HG02938 (cell line): ENCODE measurements around the gene GMDS.
A peak's percentile ranks its signal among the peaks of the same experiment; 100 is the strongest.
"Not testable (repeated sequence)": the region's sequence is repeated elsewhere in the genome, so short reads cannot be mapped to it uniquely, and the experiment has no call there.

ENCODE experiments used
- ATAC-seq: cut with Tn5 transposase; IDR thresholded peaks from one replicate; pipeline ENCODE4 v1.9.1; 2021; ENCODE audit warnings: mild to moderate bottlenecking, moderate library complexity; ENCODE audit not compliant: unreplicated experiment

The GMDS gene

GRCh38 chr6:1764397-1764987, 480.9 kb downstream of the GMDS start:
- ATAC-seq = no peak

GRCh38 chr6:1763404-1763803, 482.0 kb downstream of the GMDS start:
- no peak for ATAC-seq

- ATAC-seq = no peak
Measured at GRCh38 chr6:1762203-1762602, 483.2 kb downstream of the GMDS start.

GRCh38 chr6:1761477-1761877, 483.9 kb downstream of the GMDS start:
- ATAC-seq = no peak

- no peak for ATAC-seq
Measured at GRCh38 chr6:1760876-1761275, 484.5 kb downstream of the GMDS start.

GRCh38 chr6:1759870-1760269, 485.5 kb downstream of the GMDS start:
- no peak for ATAC-seq

GRCh38 chr6:1758076-1758679, 487.2 kb downstream of the GMDS start:
- no peak for ATAC-seq

- ATAC-seq = no peak
Measured at GRCh38 chr6:1757131-1757530, 488.3 kb downstream of the GMDS start.

GRCh38 chr6:1756472-1757129, 488.8 kb downstream of the GMDS start:
- ATAC-seq = no peak

- not testable (repeated sequence) for ATAC-seq
Measured at GRCh38 chr6:1751063-1751462, 494.3 kb downstream of the GMDS start.

- no peak for ATAC-seq
Measured at GRCh38 chr6:1749041-1749440, 496.4 kb downstream of the GMDS start.

GRCh38 chr6:1747531-1747930, 497.9 kb downstream of the GMDS start:
- no peak for ATAC-seq

- ATAC-seq = no peak
Measured at GRCh38 chr6:1747003-1747402, 498.4 kb downstream of the GMDS start.

- ATAC-seq = no peak
Measured at GRCh38 chr6:1745814-1746213, 499.6 kb downstream of the GMDS start.

GRCh38 chr6:1744543-1744942, 500.9 kb downstream of the GMDS start:
- no peak for ATAC-seq

GRCh38 chr6:1739680-1740079, 505.7 kb downstream of the GMDS start:
- ATAC-seq = peak; percentile 81

- peak; percentile 27 for ATAC-seq
Measured at GRCh38 chr6:1739220-1739619, 506.2 kb downstream of the GMDS start.

- no peak for ATAC-seq
Measured at GRCh38 chr6:1738558-1739081, 506.8 kb downstream of the GMDS start.

GRCh38 chr6:1737463-1738311, 507.7 kb downstream of the GMDS start:
- no peak for ATAC-seq

- no peak for ATAC-seq
Measured at GRCh38 chr6:1736346-1737105, 508.9 kb downstream of the GMDS start.
